GM12878 (cell line): ENCODE measurements around the gene FFAR2. TPM values are rescaled to one million over a fixed set of nuclear protein-coding genes. Genes with fewer than 3 reads are reported as not detected.

Experiments
- ATAC-seq: fragments of 200-7000 bp; cut with Tn5 transposase; 3 replicates; pipeline ENCODE4 v1.9.1; 2020; ENCODE audit warnings: mild to moderate bottlenecking, moderate library complexity
- BruUV-seq: library from RNA; stranded (reverse); fragments of 400-500 nt; replicated peaks from 2 replicates; lab custom pipeline; 2021; lab: Mats Ljungman, UMichigan
- CTCF ChIA-PET: fragments of 300-600 bp; sonication (Branson Sonifier 250); formaldehyde crosslinking; extraction: SDS; loops from one replicate; lab custom pipeline; 2021; ENCODE audit warnings: inconsistent platforms; lab: Yijun Ruan, JAX
- POLR2A ChIA-PET: fragments of 350-600 bp; formaldehyde crosslinking; extraction: SDS; loops from one replicate; lab custom pipeline; 2021; ENCODE audit warnings: inconsistent platforms; lab: Charles Lee
- RAD21 ChIA-PET: fragments of 300-600 bp; sonication (Branson Sonifier 250); formaldehyde crosslinking; loops from one replicate; lab custom pipeline; 2023; ENCODE audit warnings: antibody characterized with exemption; ENCODE audit not compliant: unreplicated experiment; lab: Charles Lee
- SMC1A ChIA-PET: fragments of 300-600 bp; sonication (Branson Sonifier 250); formaldehyde crosslinking; loops from one replicate; lab custom pipeline; 2023; ENCODE audit not compliant: unreplicated experiment, uncharacterized antibody; lab: Charles Lee
- DNase-seq: peaks from one replicate; pipeline ENCODE4 v3.0.0-alpha.2; 2011; ENCODE audit warnings: low read depth, low spot score
- FAIRE-seq: peaks from 3 replicates; lab custom pipeline; 2011; peaks lifted over from hg19 to GRCh38; lab: Jason Lieb, UNC
- H2AFZ ChIP-seq: 2 replicates; pipeline ENCODE4 v1.6.0; 2011; ENCODE audit warnings: low read depth, low read length, control low read depth; ENCODE audit not compliant: control insufficient read depth
- H3K27ac ChIP-seq: 2 replicates; pipeline ENCODE4 v1.5.1; 2011; ENCODE audit warnings: control low read depth; ENCODE audit not compliant: control insufficient read depth, insufficient read depth
- H3K27me3 ChIP-seq, 2 experiments: replicated peaks in 1 of 2; 2 replicates each; pipeline versions ENCODE4 v1.6.0 to v1.6.1; 2011; ENCODE audit warnings: low read length in 1 of 2; ENCODE audit not compliant: control insufficient read depth in 2 of 2, insufficient read depth in 2 of 2
- H3K36me3 ChIP-seq, 2 experiments: 2 replicates each; pipeline ENCODE4 v1.5.1; 2011; ENCODE audit warnings: low read length in 1 of 2; ENCODE audit not compliant: control insufficient read depth in 2 of 2, insufficient read depth in 2 of 2
- H3K4me1 ChIP-seq: 2 replicates; pipeline ENCODE4 v1.6.1; 2011; ENCODE audit warnings: mild to moderate bottlenecking, low read length, moderate library complexity, mixed read lengths; ENCODE audit not compliant: control insufficient read depth, insufficient read depth
- H3K4me2 ChIP-seq: 2 replicates; pipeline ENCODE4 v1.6.0; 2011; ENCODE audit warnings: control low read depth; ENCODE audit not compliant: control insufficient read depth, insufficient read depth
- H3K4me3 ChIP-seq: fragments of 200-600 bp; sonication (generic); 2 replicates; pipeline ENCODE4 v1.5.1; 2016
- H3K79me2 ChIP-seq: 2 replicates; pipeline ENCODE4 v1.6.0; 2011; ENCODE audit warnings: low read length; ENCODE audit not compliant: control insufficient read depth, insufficient read depth
- H3K9ac ChIP-seq: 2 replicates; pipeline ENCODE4 v1.8.0; 2011; ENCODE audit warnings: low read length, control low read depth, mixed read lengths; ENCODE audit not compliant: control insufficient read depth, insufficient read depth
- H3K9me3 ChIP-seq: replicated peaks from 3 replicates; pipeline ENCODE4 v1.5.1; 2011; ENCODE audit warnings: mild to moderate bottlenecking, low read length; ENCODE audit not compliant: control insufficient read depth, insufficient read depth
- H4K20me1 ChIP-seq: 2 replicates; pipeline ENCODE4 v1.6.0; 2011; ENCODE audit not compliant: control insufficient read depth, insufficient read depth
- BCLAF1 ChIP-seq: fragments of 450-650 bp; IDR thresholded peaks from 2 replicates; pipeline ENCODE4 v1.6.1; 2017; ENCODE audit warnings: antibody characterized with exemption, mild to moderate bottlenecking, moderate library complexity
- MTA3 ChIP-seq: IDR thresholded peaks from 2 replicates; pipeline ENCODE4 v1.6.1; 2012; ENCODE audit warnings: low read length, inconsistent platforms, borderline replicate concordance
- NBN ChIP-seq: fragments of 450-650 bp; IDR thresholded peaks from 2 replicates; pipeline ENCODE4 v1.6.1; 2016
- NFIC ChIP-seq: IDR thresholded peaks from 2 replicates; pipeline ENCODE4 v1.6.1; 2012; ENCODE audit warnings: low read depth, mild to moderate bottlenecking, inconsistent platforms, low read length, moderate library complexity
- PBX3 ChIP-seq: IDR thresholded peaks from 2 replicates; pipeline ENCODE4 v1.6.1; 2011; ENCODE audit warnings: mild to moderate bottlenecking, low read depth, low read length, moderate library complexity; ENCODE audit not compliant: insufficient replicate concordance
- RELA ChIP-seq: fragments of 450-650 bp; IDR thresholded peaks from 2 replicates; pipeline ENCODE4 v1.8.0; 2014; ENCODE audit warnings: borderline replicate concordance; ENCODE audit not compliant: partially characterized antibody
- SREBF1 ChIP-seq: IDR thresholded peaks from 2 replicates; pipeline ENCODE4 v1.6.1; 2012; ENCODE audit warnings: mild to moderate bottlenecking, low read length
- ZNF384 ChIP-seq: IDR thresholded peaks from 2 replicates; pipeline ENCODE4 v1.6.1; 2012; ENCODE audit warnings: low read depth, mild to moderate bottlenecking, low read length, improper control_type of control experiment, borderline replicate concordance
- WGBS: methylation state at CpG from one replicate; pipeline ENCODE4 v1.1.6; 2016; ENCODE audit warnings: low lambda C conversion rate; ENCODE audit not compliant: insufficient replicate concordance, insufficient coverage; ENCODE audit errors: missing lambda C conversion rate; 5-methylcytosine and 5-hydroxymethylcytosine counted together
- in situ Hi-C: fragments of 300-500 bp; cut with MboI; formaldehyde crosslinking; loops from 9 replicates; pipeline ENCODE4 v1.14.3; 2018; ENCODE audit warnings: mixed read lengths
- intact Hi-C: fragments of 100-400 bp; cut with micrococcal nuclease; formaldehyde crosslinking; loops from one replicate; pipeline ENCODE4 v1.14.2; 2022; ENCODE audit not compliant: unreplicated experiment
- polyA plus RNA-seq, 11 experiments: library from polyadenylated mRNA; depleted of rRNA in 4 of 11; unstranded in 6 of 11; stranded (reverse) in 5 of 11; fragments of >200 nt; fragmentation: Nextera tagmentation in 4 of 11; fragmentation: Illumina TruSeq in 1 of 11; extraction: Ambion mirVana in 4 of 11; extraction: Trizol in 1 of 11; gene quantifications; 1 replicate in 1 of 11; 2 replicates in 10 of 11; pipeline versions ENCODE4 v1.2.1 to v1.2.3, GENCODE V29; 2011 to 2016; ENCODE audit warnings: inconsistent platforms in 2 of 11, missing spikeins in 2 of 11, low read depth in 1 of 11
- total RNA-seq, 4 experiments: library from RNA; depleted of rRNA in 3 of 4; stranded (reverse); fragments of >200 nt in 3 of 4; fragmentation: Illumina TruSeq in 1 of 4; extraction: Trizol in 1 of 4; gene quantifications; 2 replicates each; pipeline versions ENCODE4 v1.2.1 to v1.2.3, GENCODE V29; 2013 to 2021
- TF ChIP-seq, protein P1 (sequence below): IDR thresholded peaks from 2 replicates; pipeline ENCODE4 v1.6.1; 2011; ENCODE audit warnings: borderline replicate concordance, low read depth, mild to moderate bottlenecking, moderate library complexity, low read length; ENCODE audit not compliant: insufficient read depth, poor library complexity, severe bottlenecking

The FFAR2 gene
- total and polyA plus RNA-seq, 10 of the 15 experiments (the other 5 are each of a cell fraction or from before 2014, with no cell fraction given), result 0.05 to 4.0 (median 2.1) TPM

GRCh38 chr19:35455616-35456201 is 7.7 kb downstream of the FFAR2 start:
- intact Hi-C loops, result no loop called here
- no TSS peak for BruUV-seq
- H2AFZ ChIP-seq, result no peak overlapping the region
- POLR2A ChIA-PET, result interaction anchor here (1.0 kb wide), 1 partner anchor 132 kb away, joined by 3 read pairs; no protein-coding TSS in a partner anchor
- WGBS, result 74% methylated on average over 3 of the region's 3 CpGs
- peak; percentile 26; the same call in 1 of the 2 replicates for TF ChIP-seq ZNF384
- TF ChIP-seq SREBF1, result no peak
- TF ChIP-seq, all 136 proteins: peak for 1
- in situ Hi-C loops, result no loop called here
- ChIA-PET SMC1A (interaction anchor here (1.5 to 17.4 kb wide), 4 partner anchors 13 to 103 kb away, joined by 4 to 237 read pairs (median 26); no protein-coding TSS in a partner anchor), CTCF (interaction anchor here (0.6 to 2.5 kb wide), 4 partner anchors 13 to 103 kb away, joined by 3 to 11 read pairs (median 4); no protein-coding TSS in a partner anchor), RAD21 (interaction anchor here (0.7 to 6.4 kb wide), 5 partner anchors 8 to 103 kb away, joined by 3 to 45 read pairs (median 7); no protein-coding TSS in a partner anchor)
- H3K27me3 ChIP-seq, result no peaks in the 10 kb centered on the region
- 0 out of 2 replicates have a peak overlapping the region, but pooled peaks have one; percentile 13 for H3K27ac ChIP-seq
- H3K4me1 ChIP-seq, result peaks cover 69% of the 10 kb centered on the region
- no peak overlapping the region for H3K9ac ChIP-seq
- no peak overlapping the region for H3K4me2 ChIP-seq
- H3K36me3 ChIP-seq, result no peaks in the 10 kb centered on the region
- ATAC-seq (no peak), FAIRE-seq (no peak), DNase-seq (no peak)
- no peak overlapping the region for H3K4me3 ChIP-seq
- no peaks in the 10 kb centered on the region for H4K20me1 ChIP-seq
- no peaks in the 10 kb centered on the region for H3K9me3 ChIP-seq
- H3K79me2 ChIP-seq, result no peaks in the 10 kb centered on the region

GRCh38 chr19:35457173-35457572 is 9.1 kb downstream of the FFAR2 start:
- Histone ChIP-seq H4K20me1 (no peaks in the 10 kb centered on the region), H3K9me3 (no peaks in the 10 kb centered on the region), H3K4me1 (peaks cover 63% of the 10 kb centered on the region), H3K4me2 (peak overlapping the region; percentile 76), H2AFZ (no peak overlapping the region), H3K4me3 (no peak overlapping the region), H3K27ac (peak overlapping the region; percentile 89), H3K79me2 (no peaks in the 10 kb centered on the region), H3K27me3 (no peaks in the 10 kb centered on the region), H3K9ac (peak overlapping the region; percentile 40; the same call in 1 of the 2 replicates), H3K36me3 (no peaks in the 10 kb centered on the region)
- ChIA-PET POLR2A (interaction anchor here (0.8 to 2.4 kb wide), 8 partner anchors 11 to 127 kb away, joined by 3 to 10 read pairs (median 4); no protein-coding TSS in a partner anchor), CTCF (interaction anchor here (0.6 to 8.5 kb wide), 10 partner anchors 12 to 315 kb away, joined by 3 to 86 read pairs (median 3); no protein-coding TSS in a partner anchor), RAD21 (interaction anchor here (0.9 to 8.3 kb wide), 10 partner anchors 9 to 137 kb away, joined by 3 to 110 read pairs (median 8); partner anchors contain the start of gene FFAR3), SMC1A (interaction anchor here (0.9 to 17.4 kb wide), 11 partner anchors 6 to 131 kb away, joined by 3 to 237 read pairs (median 11); partner anchors contain the start of genes FFAR1 and FFAR2)
- ATAC-seq, result peak; percentile 37
- no TSS peak for BruUV-seq
- in situ Hi-C loops, result no loop called here
- WGBS, result 12% methylated on average over 5 of the region's 5 CpGs
- FAIRE-seq, result peak; percentile 93
- DNase-seq, result peak; percentile 68
- intact Hi-C loops, result no loop called here
- TF ChIP-seq BCLAF1, result no peak
- TF ChIP-seq NFIC, result peak; percentile 66
- TF ChIP-seq, protein P1, sequence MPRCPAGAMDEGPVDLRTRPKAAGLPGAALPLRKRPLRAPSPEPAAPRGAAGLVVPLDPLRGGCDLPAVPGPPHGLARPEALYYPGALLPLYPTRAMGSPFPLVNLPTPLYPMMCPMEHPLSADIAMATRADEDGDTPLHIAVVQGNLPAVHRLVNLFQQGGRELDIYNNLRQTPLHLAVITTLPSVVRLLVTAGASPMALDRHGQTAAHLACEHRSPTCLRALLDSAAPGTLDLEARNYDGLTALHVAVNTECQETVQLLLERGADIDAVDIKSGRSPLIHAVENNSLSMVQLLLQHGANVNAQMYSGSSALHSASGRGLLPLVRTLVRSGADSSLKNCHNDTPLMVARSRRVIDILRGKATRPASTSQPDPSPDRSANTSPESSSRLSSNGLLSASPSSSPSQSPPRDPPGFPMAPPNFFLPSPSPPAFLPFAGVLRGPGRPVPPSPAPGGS, result peak; percentile 68
- 0 out of 2 replicates have a peak, but pooled peaks have one; percentile 57 for TF ChIP-seq NBN
- TF ChIP-seq MTA3, result 0 out of 2 replicates have a peak, but pooled peaks have one; percentile 55
- TF ChIP-seq RELA, result no peak
- TF ChIP-seq PBX3, result no peak
